ENCODE results near the gene SCGB1C2. TPM values are rescaled to one million over a fixed set of nuclear protein-coding genes. Genes with fewer than 3 reads are reported as not detected.
"Not testable (repeated sequence)": the region's sequence is repeated elsewhere in the genome, so short reads cannot be mapped to it uniquely, and the experiment has no call there.

Gene SCGB1C2
- total RNA-seq (2014; rRNA removed; shearing (Covaris generic)) = not detected in 2 replicates

DNA sequence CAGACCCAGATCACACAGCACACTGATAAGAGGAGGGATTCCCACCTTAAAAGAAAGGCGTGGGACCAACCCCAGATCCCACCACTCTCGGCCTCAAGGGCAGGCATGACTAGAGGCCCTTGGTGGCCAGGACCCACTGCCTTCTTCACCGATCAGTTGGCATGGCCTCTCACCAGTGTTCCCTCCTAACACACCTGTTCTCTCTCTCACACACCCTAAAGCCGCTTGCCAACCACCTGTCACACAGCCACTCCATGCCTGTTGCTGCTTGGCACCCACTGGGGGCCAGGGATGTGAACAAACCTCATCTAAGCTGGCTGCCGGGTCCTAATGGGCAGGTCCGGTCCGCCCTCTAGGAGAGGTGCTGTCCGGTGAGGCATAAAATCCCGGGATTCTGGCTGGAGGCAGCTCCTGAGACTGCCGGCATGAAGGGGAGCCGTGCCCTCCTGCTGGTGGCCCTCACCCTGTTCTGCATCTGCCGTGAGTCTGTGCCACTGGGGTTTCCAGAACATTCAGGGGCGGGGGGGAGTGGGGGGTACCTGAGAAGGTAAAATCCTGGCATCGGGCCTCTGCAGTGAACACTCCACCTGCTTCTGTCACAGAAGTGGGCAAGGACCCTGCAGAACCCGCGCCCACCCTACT, at the start of gene SCGB1C2:
TSS of gene SCGB1C2 (plus strand) at position 404 of the 642 bp plus-strand sequence. CDS start at position 426, 22 bp downstream.
- DNase-seq (ENCODE audit: low spot score) = not testable (repeated sequence)

DNA sequence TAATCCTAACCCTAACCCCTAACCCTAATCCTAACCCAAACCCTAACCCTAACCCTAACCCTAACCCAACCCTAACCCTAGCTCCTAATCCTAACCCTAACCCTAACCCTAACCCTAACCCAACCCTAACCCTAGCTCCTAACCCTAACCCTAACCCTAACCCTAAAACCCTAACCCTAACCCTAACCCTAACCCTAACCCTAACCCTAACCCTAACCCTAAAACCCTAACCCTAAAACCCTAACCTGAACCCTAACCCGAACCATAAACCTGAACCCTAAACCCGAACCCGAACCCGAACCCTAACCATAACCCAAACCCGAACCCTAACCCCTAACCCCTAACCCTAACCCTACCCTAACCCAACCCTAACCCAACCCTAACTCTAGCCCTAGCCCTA, 24.3 kb upstream of the SCGB1C2 start:
- not testable (repeated sequence) for DNase-seq (ENCODE audit: low spot score)

DNA sequence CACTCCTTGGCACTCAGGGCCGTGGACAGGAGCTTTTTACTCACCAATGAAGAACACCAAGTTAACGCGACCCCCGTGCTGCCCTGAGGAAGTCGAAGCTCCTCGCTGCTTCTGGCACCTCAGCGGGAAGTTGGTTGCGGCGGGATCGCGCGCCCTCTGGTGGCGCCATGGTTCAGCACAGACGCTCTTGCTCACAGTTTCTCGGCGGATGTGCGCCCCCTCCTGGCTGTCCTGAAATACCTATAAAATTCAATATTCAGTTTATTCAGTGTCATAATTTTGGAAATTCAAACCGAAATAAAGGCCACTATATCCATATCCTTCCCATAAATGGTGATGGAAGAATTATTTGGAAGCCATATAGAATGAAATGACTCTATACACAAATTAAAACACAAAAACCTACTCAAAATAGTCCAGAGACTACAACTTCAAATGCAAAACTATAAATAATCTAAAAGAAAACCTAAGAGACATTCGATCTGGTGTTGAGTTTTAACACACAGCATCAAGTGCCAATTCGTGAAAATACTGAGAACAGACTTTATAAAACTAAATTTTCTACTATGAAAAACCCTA, 18.9 kb upstream of the SCGB1C2 start:
- not testable (repeated sequence) for DNase-seq (ENCODE audit: low spot score)

DNA sequence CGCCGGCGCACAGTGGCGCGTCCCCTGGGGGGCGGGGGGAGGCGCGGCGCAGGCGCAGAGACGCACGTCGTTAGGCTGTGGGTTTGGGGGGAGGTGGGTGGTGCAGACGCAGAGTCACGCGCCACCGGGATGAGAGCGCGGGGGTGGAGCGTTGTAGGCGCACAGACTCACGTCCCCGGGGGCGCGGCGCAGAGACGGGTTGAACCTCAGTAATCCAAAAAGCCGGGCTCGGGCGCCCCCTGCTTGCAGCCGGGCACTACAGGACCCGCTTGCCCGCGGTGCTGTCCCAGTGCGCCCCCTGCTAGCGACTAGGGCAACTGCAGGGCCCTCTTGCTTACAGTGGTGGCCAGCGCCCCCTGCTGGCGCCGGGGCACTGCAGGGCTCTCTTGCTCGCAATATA, 3.4 kb upstream of the SCGB1C2 start:
- not testable (repeated sequence) for DNase-seq (ENCODE audit: low spot score)

DNA sequence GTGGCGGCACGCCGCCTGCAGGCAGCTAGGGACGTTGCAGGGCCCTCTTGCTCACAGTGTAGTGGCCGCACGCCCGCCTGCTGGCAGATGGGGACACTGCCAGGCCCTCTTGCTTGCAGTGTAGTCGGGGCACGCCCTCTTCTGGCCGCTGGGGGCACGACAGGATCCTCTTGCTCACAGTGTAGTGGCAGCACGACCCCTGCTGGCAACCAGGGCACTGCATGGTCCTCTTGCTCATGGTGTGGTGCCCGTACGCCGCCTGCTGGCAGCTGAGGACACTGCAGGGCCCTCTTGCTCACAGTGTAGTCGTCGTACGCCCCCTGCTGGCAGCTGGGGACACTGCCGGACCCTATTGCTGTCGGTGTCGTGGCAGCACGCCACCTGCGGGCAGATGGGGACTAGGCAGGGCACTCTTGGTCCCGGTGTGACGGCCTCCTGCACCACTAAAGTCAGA, 3.0 kb upstream of the SCGB1C2 start:
- DNase-seq (ENCODE audit: low spot score) = not testable (repeated sequence)

DNA sequence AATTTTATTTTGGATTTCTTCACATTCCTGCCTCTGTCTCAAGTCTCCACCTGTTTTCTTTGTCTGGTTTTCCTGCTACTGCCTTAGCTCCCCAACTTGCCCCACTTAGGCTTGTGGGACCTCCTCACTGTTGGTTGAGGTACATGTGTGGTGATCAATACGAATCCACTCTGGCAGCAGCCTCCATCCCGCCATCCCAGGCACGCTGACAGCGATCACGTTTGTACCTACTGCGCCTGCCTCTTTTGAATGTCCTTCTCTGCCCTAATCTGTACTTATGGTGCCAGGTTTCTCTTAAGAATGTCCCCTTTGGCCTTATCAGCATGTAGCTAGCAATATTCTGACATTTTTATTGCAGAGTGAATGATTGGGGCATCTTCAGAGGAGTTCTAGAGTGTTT, 2.3 kb upstream of the SCGB1C2 start:
- not testable (repeated sequence) for DNase-seq (ENCODE audit: low spot score)

DNA sequence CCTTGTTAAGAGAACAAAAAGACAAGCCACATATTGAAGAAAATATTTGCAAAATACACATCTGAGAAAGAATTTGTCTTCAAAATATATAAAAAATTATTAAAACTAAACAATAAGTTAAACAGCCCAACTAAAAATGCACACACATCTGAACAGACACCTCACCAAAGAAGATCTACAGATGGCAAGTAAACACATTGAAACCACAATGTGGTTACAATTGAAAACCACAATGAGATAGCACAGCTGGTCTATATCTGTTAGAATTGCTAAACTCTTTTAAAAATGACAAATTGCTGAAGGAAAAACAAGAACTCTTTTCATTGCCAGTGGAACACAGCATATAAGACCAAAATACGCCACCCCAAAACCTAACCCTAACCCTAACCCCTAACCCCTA, 1.5 kb upstream of the SCGB1C2 start:
- DNase-seq (ENCODE audit: low spot score) = not testable (repeated sequence)

DNA sequence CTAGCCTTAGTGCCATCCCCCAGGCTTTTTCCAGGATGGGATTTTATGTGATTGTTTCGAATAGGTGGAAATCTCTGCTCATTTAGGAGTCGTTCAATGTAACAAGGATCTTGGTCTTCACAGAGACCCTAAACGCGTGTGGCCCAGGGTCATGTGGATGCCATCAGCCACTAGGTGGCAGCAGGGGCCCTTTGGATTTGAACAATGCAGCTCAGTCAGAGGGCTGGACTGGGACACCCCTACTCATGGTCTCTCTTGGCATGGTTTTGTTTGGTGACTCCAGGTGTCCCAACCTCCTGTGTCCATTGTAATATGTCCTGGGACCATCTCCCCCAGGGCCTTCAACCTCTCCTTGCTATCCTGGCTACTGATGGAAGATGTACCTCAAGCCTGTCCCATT, 838 bp upstream of the SCGB1C2 start:
- not testable (repeated sequence) for DNase-seq (ENCODE audit: low spot score)

DNA sequence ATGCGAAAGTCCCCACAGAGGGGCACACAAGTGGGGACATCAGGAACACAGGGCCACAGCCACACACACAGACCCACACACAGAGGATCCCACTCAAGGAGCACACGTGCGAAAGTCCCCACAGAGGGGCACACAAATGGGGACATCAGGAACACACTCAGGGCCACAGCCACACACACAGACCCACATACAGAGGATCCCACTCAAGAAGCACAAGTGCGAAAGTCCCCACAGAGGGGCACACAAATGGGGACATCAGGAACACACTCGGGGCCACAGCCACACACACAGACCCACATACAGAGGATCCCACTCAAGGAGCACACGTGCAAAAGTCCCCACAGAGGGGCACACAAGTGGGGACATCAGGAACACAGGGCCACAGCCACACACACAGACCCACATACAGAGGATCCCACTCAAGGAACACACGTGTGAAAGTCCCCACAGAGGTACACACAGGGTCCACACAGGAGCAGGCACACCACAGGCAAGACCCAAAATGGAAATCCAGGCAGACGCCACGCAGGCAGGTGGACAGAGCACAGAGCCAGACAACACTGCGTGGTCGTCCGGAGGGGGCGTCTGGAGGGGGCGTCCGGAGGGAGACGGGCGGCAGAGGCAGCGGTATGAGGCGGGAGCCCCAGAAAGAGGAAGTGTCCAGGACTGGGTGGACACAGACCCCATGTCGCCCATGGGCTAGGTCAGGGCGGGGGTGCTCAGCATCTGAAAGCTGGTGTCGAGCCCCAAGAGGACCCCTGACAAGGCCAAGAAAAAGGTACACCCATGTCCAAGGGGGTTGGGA, 2.2 kb downstream of the SCGB1C2 start:
- not testable (repeated sequence) for DNase-seq (ENCODE audit: low spot score)

DNA sequence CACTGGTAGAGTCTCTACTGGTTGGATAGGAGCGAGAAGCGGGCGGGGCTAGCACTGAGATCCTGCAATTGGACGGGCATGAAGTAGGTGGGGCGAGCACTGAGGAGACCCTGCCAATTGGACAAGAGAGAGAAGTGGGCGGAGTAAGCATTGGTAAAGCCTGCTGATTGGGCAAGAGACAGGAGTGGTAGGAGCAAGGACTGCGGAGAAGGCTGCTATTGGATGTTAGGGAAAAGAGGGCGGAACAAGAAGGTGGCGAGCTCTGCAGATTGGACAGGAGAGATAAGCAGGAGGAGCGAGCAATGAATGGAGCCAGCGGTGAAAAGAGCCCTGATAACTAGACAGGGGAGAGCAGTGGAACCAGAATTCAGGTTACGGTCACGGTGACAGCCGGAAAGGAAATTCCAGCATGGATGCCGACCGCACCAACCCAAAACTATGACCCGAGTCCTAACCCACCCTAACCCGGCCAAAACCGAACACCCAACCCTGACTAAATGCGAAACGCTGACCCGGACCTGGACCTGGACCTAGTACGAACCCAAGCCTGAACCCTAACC, 4.8 kb downstream of the SCGB1C2 start:
- peak; percentile 46 for DNase-seq (ENCODE audit: low spot score)

DNA sequence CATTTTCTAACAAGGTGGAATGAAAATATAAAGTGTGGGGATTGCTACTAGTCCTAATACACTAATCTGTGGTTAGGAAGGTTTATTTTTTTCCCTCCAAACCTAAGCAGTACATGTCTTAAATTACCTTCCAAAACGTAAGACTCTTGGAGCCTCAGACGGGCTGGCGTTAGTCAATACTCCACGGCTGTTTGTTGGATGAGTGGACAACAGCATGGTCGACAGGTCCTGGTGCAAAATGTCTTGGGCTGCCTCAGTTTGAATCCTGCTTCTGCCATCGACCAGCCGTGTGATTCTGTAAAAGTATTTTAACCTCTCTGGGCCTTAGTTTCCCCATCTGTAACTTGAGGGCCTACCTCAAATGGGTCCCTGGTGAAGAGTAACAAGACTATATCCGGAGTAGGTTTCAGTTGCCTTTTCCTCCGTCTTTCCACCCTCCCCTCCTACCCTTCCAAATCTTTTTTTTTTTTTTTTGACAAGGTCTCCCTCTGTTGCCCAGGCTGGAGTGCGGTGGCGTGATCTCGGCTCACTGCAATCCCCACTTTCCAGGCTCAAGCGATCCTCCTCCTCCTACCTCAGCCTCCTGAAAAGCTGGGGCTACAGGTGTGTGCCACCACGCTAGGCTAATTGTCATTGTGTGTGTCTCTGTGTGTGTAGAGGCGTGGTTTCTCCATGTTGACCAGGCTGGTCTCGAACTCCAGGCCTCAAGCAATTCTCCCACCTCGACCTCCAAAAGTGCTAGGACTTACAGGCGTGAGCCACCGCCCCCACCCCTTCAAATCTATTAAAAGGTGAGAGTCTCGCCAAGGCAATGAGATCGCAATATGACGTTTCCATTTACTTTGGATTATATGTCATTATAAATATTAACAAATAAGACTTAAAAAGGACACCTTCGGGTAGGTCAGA, 5.8 kb downstream of the SCGB1C2 start:
- no peak for DNase-seq (ENCODE audit: low spot score)

DNA sequence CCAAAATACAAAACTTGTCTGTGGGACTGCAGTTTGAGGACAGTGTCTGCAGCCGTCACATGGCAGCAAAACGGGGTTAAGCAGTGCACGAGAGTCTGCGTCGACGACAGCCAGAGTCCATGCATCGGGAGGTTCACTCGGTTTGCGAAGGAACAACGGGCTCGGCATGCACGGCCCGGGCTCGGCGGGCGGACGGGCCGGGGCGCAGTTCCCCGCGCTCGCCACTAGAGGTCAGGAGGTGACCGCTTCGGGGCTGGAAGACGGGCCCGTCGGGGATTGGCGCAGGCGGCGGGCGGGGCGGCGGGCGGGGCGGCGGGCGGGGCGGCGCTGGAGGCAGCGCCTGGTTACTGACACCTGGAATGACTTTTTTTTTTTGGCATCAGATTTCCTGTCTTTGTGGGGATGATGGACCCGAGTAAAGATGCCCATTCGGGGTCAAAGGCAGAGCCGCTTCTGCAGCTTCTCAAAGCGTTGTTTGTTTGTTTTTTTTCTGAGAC, 6.5 kb downstream of the SCGB1C2 start:
- peak; percentile 52 for DNase-seq (ENCODE audit: low spot score)

DNA sequence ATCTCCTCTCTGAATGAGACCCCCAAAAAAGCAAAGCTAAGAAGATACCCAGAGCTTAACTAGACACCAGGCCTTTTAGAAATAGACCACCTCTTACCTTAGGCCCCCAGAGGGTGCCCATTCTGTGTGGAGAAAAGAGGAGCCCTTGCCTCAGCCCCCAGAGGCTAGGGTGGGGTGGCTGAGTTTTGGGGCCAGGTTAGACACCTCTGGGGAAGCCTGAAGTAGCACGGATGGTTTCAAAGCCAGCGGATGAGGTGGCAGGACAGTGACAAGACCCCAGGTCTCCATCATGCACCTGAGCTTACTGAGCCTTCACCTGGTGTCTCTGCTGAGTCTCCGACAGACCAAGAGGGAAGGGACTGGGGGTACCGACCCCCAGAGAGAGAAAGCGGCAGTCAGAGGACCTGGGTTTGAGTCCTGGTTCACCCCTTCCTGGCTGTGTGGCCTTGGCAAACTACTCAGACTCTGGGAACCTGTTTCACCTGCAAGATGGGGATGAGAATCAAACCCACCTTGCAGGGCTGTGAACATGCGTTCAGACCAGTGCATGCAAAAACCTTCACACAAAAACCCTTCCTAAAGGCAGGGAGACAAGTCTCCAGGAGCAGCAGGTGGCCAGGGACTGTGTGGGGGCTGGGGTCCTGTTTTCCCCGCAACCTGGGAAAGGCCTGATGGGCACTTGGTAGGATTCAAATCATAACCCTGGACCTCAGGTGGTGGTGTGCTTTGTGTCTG, 7.7 kb downstream of the SCGB1C2 start:
- DNase-seq (ENCODE audit: low spot score) = no peak

DNA sequence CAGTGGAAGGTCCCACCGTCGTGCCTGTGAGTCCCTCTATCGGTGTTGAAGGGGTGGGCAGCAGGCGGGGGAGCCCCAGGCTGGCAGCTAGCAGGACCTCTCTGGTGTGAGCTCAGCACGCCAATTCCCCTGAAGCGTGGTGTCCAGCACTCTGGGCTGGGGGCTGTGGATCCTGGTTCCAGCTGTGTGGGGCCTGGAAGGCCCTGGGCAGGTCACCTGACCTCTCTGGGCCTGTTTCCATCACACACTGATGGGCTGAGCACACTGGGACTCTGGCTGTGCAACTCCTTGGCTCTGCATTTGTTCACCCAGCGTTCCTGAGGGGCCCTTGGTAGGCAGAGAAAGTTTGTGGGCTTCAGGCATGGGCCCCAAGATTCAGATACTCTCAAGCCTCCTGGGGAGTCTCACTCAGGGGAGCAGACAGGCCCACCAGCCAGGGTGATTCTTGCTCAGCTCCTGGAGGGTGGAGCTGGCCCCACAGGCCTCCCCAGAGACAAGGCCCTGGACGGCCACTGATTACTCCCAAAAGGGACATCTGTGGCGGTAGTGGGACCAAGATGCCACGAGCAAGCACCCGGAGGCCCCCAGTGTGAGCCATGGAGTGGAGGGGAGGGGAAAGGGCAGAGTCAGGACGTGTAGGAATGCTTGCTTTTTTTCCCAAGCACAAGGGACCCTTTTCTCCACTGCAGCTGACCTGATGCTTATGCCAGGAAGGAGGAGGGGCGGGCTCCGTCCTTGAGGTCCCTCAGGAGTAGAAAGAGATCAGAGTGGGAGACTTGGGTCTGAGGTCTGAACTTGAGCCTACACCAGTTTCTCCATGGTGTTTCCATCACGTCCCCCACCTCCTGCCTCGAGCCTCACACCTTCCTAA, 8.5 kb downstream of the SCGB1C2 start:
- DNase-seq (ENCODE audit: low spot score) = no peak

DNA sequence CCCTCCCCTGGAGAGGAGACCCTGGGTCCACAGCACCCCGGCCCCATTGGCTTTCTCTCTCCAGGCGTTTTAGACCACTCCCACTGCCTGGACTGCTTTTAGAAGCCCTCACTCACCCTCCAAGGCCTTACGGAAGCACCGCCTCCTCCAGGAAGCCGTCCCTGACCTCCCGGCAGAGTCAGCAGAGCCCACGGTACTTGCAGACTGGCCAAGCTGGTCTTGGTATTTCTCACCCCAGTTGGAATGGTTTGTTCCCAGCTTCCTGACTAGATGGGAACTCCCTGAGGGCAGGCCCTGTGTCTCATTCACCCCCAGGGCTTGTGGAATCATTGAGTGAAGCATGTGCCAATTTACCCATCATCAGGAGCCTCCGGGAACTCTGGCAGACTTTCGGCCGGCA, 9.2 kb downstream of the SCGB1C2 start:
- no peak for DNase-seq (ENCODE audit: low spot score)

DNA sequence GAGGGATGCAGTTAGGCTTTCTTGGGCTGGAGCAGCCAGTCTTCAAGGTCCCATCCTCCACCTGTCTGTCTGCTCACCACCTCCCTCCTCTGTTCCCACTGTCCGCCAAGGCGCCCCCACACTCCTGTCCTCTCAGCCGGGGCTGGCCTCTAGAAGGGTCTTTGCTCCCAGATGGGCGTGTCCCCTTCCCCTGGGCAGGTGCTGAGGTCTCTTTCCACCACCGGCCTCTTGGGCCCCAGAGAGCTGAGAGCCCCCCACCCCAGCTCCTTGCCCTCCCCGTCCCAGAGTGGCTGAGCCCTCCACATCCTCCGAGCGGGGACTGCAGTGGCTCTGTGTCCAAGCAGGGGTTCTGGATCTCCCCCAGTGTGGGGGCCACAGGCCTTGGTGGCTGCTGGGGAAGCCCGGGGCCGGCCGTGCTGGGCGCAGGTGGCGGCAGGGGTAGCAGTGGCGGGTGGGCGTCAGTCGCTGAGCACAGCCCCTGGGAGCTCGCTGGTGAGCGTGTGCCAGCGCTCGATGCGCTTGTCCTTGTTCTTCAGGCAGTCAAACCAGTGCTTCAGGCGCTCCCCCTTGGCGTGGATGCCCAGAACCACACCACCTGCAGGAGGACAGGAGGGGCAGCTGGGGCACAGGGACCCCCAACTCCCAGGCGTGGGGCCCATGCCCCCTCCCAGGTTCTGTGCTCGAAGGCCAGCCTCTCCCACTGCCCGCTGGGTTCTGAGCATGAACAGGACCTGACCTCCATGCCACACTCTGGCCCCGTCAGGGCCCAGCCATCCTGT, 9.8 kb downstream of the SCGB1C2 start:
- no peak for DNase-seq (ENCODE audit: low spot score)

DNA sequence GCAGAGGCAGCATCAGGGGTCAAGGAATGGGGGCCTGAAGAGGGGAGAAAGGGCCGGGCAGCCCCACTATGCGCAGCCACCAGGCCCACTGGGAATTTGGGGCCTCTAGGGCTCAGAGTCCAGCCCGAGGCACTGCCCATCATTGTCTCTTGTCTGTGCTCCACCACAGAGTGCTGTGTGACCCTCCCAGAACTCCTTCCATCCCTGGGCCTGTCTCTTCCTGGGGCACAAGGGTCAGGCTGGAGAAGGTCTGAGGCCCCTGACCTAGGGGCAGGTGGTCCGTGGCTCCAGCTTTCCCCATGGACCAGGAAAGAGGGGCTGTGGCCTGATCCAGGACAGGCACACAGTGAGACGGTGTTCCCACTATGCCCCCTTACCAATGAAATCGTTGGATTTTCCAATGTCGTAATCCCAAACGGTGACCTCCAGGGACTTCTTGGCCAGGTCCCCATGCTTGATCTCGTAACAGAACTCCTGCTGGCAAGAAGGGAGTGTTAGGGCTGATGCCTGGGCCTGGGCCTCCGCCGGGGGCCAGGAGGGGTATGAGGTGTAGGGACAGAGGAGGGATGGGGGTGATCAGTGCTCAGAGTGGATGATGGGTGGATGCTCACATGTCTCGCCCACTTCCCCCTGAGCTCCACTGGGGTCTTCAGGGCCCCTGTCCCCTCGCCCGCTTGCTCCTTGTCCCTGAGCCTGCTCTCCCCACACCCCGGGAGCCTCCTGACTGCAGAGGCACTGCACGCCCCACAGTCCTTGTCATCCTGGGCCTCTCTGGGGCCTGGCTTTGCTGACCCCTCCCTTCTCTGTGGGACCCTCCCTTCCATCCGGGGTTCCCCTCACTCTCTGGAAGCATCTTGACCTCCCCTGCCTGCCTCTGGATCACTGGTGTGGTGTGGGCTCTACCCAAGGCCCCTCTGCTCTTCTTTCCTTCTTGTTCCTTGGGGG, 10.7 kb downstream of the SCGB1C2 start:
- no peak for DNase-seq (ENCODE audit: low spot score)

Data from H4 (cell line).